GF-D8 (cell line): ENCODE results near the gene MALSU1.

Source experiments
- DNase-seq: peaks from one replicate; lab custom pipeline; 2025; lab: John Stamatoyannopoulos, UW

The MALSU1 gene

DNA sequence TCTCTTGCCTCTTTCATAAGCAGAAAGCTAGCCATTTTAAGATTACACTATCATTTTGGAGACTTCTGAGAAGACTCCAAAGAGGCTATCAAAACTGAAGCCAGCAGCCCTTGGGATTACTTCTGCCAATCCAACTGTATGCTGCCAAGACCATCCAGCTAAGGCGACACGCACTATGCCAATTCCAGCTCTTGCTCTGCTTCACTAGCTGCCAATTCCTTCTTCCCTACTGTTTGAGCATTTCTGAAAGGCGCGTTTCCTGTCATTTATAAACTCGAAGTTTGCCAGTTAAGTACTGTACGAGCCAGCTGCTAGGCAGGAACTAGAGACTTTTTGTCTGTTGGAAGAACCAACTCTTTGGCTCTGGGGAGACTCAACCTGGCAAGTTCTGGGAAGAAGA lies 36.5 kb downstream of the MALSU1 start:
- DNase-seq: no peak

DNA sequence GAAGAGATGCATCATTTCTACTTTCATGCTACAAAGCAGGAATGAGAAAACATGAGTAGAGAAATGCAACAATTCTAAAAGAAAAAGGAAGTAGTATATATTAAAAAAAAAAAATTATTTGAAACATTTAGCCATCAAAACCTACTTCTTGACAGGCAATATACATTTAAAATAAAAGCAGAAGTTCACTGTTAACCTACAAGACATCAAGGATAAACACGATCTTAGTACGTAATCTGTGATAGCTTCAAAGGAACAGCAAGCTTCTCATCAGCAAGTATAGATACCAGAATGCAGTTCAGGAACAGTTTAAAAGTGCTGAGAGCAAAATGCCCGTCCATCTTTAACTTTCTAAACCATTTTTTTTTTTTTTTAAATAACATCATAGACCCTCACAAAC lies 36.9 kb downstream of the MALSU1 start:
- DNase-seq: no peak

DNA sequence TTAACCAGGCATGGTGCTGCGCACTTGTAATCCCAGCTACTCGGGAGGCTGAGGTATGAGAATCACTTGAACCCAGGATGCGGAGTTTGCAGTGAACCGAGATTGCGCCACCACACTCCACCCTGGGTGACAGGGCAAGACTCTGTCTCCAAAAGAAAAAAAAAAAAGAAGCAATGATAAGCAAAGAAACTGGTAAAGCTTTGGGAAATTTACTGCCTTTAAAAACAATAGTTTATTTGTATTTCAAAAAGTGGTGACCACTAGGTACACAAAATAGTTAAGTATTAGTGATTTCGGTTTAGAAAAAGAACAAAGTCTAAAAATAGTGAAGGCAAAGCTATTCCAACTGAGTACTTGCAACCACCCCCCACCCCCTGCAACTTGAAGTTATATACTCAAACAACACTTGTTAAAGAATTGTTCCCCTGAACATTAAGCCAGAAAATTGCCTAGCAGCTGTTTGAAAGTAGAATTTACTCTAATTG lies 37.7 kb downstream of the MALSU1 start:
- no peak for DNase-seq

DNA sequence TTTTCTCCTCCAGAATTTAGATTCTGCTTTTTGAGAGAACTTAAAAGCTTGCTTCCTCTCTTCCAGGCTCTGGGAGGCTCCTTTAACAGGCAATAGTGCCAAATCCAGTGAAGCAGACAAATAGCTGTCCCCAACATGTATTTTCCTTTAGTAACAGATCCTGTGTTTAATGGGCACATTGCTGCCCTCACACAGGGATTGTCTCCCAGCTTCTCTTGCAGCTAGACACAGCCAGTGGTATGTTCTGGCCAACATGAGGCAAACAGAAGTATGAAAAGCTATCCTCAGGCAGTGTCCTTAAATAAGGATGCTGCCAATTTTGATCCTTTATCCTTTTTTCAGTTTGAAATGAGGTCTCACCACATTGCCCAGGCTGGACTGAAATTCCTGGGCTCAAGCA lies 38.2 kb downstream of the MALSU1 start:
- DNase-seq: no peak

DNA sequence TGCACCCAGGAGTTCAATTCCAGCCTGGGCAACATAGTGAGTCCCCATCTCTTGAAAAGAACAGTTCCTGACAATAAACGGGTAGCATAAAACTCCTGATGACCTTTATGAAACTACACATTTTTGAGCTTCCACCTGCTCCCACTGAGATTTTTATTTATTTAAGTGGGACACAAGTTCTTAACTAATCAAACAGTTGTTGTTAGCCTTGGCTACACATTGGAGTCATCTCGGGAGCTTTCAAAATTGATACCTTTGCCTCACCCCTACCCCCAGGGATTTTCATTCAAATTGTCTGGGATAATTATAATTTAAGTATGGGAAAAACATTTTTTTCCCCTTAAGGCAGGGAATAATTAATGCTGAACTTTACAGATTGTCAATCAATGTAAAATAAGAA lies 39.3 kb downstream of the MALSU1 start:
- no peak for DNase-seq

DNA sequence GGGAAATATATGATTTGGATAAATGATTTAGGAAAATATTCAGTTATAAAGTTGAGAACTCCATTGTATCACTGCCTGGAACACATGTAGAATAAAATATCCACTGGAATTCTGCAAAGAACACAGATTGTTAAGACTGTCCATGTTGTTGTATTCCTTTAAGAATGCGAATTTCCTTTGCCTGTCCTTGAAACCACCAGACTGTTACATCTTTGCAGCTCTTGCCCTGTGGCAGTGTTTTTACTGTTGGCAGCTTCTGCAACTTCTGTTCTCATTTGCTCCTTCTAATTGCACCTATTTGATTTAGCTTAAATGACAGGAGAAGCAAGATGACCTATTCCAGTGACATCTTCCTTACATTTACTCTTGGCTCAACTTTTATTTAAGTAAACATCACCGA lies 39.7 kb downstream of the MALSU1 start:
- DNase-seq: no peak

DNA sequence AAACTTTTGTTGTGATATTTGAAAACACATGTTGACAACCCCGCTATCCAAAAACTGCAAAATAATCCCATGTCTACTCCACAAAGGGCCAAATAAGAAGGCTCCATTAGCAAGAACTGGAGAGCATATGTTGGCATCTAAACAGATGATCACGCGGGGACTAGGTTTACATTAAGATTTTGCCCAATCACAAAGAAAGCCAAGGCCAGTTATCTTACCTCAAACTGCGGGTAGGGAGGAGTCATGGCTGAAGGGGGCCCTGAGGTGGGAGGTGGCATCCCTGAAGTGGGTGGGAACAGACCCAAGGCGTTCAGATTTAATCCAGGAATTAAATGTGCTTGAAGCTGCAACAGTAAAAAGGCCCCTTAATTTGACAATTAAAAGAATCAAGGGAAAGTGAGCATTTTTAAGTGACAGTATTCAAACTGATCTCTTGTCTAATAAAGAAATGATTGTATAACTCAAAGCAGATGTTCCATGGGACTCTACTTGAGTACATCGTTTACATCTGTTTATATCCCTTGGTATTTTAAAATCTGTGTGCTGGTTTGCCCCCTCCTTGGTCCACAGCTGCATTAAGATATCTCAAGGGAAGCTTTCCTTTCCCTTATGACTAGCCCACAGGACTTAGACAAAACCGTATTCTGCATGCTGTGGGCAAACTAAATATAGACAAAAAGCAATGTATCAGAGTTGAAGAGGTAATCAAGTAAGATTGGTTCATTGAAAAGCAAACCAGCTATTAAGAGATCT lies 42.9 kb downstream of the MALSU1 start:
- DNase-seq: no peak

DNA sequence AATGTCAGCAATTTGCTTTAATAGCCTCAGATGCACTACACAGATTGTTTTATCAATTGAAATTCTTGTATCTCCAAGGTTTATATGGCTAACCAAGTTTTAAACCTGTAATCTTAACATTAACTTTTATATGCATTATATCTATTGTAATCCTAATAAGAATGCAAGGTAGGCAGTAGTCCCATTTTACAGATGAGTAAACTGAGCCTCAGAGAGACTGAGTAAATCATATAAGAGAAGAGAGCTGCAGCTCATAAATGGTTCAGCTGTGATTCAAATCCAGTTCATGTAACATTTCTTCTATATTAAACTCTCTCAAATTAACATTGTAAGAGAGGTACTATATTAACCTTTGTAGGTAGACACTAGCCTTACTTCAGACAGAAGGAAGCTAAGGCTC lies 44.0 kb downstream of the MALSU1 start:
- no peak for DNase-seq

DNA sequence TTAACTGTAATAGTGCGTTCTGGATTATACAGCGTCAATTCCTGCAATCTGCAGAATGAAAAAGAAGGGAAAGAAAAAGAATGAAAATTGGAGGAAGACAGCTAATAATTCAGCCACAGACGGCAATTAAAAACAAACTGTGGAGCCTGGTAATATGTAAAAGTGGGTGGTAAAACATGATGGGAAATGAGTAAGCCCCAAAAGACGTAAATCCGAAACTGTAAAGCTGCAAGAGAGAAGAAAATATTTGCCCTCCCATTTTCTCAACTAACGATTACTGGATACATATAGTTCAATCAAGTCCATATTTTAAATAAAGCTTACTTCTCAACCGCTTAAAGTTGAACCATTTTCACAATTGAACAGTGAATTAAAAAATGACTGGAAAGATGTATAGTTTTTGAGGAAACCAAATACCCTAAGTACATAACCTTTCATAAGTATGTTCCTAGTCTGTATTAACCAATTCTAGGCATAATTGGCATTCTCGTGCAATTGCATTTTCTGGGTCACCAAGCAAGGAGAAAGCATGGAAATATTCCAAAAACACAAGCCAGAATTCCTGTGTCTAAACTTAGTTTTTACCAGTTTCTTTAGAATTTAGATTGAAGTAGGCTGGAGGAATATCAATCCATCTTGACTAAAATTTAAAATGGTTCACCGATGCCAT lies 44.8 kb downstream of the MALSU1 start:
- no peak for DNase-seq

DNA sequence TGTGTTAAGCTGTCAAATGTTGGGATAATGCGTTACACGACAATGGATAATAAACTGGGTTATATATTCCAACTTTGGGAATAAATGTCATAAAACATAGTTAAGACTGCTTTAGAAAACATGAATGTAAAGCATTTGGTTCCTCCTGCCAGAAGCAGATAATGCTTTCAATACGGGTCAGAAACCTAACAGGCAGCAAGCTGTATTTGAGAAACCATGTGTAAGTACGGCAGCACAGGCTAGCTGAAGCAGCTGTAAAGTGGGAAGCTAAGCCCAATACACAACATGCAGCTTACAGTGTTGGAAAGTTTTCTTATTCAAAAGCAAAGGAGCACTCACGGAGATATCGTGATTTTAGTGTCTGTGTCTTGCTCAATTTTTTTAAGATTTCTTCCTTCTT lies 46.5 kb downstream of the MALSU1 start:
- no peak for DNase-seq

DNA sequence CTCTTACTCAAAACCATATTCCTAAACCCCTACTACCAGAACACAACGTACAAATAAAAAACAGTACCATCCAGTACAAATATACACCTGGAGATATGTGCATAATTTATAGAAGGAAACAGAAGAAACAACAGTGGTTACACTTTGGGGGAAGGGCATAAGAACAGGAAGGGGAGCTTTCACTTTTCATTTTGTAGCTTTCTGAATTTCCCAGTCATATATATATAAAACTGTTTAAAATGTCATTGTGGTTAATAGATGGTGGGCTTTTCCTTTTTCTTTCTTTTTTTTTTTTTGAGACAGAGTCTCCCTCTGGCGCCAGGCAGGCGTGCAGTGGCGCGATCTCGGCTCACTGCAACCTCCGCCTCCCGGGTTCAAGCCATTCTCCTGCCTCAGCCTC lies 47.2 kb downstream of the MALSU1 start:
- DNase-seq: no peak

DNA sequence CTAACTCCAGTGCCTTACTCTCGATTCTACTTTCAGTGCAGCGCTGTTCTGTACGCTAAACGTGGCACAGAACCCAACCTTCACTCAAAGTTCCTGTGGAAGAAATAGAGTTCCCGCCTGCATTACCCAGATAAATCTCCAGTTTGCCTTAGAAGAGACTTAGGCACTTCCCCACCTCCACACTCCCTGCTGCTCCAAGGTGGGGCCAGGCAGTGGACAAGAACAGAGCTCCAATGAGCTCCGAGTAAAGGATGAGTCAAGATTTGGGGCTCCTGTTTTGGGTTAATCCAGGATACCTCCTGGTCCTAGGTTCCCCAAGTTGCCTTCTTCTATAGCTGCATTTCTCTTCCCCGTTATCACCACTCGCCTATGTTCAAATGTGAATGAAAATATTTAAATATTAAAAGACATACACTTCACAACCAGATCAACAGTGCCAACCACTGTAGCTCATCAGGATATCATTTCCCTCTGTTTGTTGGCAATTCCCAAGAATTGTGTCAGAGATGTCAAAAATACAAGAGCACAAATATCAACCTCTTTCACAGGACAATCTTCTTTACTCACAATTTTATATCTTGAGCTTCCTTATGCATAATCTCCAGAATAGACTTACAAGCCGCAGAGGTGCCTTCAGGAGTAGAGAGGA lies 48.0 kb downstream of the MALSU1 start:
- no peak for DNase-seq

DNA sequence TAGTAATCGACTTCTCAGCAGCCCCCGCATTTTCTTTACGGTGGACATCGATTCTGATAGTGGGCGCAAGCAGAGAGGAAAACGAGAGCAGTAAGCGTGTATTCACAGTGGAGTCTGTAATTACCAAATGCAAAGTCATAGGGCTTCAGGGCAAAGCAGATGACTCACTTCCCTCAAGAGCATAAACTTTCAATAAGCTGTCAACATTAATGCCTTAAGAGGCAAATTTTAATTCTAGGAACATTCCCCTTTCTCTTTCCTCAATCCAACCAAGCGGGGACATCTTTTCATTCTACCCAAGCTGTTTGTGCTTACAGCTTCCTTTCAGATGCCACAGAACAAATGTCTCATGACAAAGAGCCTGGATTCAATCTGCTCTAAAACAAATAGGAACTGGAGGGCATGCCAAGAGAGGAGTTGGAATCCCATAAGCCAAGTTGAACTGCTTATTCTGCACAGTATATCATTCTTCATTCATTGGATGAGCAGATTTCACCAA lies 48.6 kb downstream of the MALSU1 start:
- DNase-seq: no peak

DNA sequence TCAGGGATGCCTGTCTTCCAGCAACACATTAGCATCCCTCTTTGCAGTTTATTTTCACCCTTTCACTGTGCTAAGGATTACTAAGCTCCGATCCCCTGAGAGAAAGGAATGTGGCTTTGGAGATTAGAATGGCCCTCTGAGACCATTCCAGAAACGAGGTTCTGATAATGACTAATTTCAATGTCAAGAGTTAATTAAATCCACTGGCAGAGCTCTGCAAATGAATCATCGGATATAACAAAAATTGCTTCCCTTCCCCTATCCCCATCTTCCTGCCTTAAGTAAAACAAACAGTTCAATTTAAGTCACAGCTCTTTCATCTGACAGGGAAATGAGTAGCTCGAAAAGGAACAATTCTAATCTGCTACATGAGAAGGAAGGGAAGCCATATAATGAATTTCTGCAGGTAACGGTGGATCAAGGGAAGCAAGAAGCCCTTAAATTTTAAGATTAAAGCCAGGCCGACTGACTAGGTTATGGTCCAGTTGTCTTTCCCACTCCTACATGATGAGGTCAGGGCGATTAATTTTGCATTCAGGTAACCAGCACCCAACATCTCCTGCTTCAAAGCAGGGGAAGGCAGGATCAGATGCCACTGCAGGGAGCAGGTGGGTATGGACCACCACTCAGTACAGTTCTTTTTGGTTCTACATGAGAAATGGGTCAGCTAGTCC lies 50.5 kb downstream of the MALSU1 start:
- no peak for DNase-seq

DNA sequence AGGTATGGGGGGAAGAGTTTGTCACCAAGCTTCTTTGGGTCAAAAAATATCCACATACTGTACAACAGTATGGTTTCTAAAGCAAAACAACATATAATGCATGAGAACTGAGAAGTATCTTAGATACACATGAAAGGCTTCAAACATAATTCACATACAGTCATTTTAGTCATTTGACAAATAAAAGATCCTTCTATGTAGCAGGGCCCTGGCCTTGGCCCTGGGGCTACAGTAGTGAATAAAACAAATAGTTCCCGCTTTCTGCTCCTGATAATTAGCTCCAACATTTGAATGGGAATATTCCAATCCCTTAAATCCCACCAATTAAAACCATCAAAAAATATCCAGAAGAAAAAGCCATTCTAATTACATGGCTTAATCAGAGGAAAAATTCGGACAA lies 51.3 kb downstream of the MALSU1 start:
- no peak for DNase-seq

DNA sequence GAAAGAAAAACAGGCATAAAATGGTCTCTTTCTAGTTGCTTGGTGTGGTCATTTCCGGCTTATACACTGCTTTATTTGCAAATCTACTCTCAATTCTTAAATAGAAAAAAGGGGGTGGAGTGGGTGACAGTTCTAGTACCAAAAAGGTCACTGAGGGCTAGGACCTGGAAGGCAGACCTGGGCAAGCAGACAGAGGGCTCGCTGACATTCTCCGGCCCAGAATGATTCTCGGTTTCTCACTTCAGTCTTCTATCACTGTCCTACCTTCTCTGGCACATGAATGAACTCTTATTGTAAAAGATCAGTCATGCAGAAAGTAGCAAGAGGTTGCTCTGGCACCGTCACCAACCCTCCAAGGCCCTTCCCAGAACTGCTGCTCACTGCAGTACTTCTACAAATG lies 54.0 kb downstream of the MALSU1 start:
- no peak for DNase-seq

DNA sequence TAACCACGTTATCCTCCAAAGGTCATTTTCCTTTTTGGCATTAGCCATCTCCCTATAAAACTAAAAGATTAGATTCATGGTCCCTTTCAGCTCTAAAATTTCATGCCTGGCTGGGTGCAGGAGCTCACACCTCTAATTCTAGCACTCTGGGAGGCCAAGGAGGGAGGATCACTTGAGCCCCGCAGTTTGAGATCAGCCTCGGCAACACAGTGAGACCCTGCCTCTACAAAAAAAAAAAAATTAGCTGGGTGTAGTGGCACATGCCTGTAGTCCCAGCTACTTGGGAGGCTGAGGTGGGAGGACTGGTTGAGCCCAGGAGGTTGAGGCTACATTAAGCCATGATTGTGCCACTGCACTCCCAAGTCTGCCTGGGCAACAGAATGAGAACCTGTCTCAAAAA lies 57.0 kb downstream of the MALSU1 start:
- DNase-seq: no peak

DNA sequence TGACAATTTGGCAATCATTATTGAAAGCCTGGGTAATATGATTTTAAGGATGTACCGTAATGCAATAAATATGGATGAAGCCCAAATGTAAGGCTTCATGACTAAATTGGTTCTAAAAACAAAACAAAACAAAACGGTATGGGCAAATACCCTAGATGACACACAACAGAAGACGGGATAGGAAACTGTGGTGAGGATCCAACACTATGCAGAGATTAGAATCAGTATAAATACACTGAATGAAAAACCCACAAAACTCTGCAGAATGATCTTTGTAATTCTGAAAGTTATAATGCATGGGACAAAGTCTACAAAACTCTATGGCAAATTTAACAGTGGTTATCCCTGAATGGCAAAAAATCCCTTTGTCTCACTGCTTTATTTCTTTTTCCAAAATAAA lies 57.6 kb downstream of the MALSU1 start:
- DNase-seq: no peak

DNA sequence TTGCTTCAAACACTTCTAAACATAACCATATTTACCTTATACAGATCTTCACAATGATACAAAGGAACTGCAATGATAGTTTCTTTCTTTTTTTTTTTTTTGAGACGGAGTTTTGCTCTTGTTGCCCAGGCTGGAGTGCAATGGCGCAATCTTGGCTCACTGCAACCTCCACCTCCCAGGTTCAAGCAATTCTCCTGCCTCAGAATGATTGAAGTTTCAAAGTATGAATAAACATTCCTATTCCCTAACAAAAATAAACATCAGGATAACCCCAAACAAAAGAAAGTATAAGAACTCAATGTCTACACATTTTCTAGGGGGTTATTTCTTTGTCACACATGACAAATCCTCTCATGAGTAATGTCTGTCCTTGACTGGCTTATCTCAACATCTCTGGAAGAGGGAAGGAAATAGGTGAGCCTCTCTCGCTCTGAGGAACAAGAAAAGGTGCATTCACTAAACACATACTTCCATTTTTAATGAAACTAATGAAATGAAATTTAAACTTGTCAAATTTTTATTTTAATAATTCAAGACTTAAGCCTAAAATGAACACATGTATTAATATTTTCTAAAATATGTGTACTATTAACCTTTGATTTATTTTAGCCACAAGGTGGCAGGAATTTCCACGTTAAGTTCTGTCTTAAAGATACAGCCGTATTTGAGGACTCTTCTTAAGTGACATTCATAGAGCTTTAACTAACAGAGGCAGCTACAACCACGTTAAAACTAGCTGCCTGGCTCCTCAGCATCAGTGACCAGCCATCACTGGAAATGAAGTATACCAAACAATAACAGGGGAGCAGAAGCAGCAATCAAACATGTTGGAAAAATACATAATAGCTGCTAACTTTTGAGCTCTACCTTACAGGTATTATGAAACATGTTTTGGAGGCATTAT lies 58.3 kb downstream of the MALSU1 start:
- DNase-seq: peak; percentile 24

DNA sequence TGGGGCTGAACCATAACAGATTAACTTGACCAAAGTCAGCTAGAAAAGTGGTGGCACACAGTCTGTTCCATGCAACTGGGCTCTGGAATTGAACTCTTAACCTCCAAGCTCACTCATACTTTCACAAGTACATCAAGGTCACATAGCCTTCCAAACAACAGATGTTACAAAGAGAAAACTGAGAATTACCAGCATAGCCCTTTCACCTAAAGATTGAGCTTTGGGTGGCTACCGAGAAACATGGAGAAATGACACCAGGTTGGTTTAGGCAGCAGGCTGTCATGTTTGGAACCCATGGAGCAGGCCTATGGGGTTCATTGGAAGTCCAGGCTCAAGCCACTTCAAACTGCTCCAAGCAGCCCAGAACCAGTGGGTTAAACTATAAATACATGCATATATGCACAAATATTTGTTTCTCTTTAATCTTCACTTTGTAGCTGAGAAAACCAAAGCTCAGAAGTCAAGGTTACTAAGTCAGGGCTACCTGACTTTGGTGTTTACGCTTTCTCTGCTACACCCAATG lies 59.1 kb downstream of the MALSU1 start:
- DNase-seq: no peak
